GM04504 (cell line): ENCODE results near the gene TRAPPC8.
"Not testable (repeated sequence)": the region's sequence is repeated elsewhere in the genome, so short reads cannot be mapped to it uniquely, and the experiment has no call there.

Experiments
- DNase-seq: peaks from one replicate; pipeline ENCODE4 v3.0.0-alpha.2; 2012; ENCODE audit warnings: low read depth

Gene TRAPPC8, protein sequence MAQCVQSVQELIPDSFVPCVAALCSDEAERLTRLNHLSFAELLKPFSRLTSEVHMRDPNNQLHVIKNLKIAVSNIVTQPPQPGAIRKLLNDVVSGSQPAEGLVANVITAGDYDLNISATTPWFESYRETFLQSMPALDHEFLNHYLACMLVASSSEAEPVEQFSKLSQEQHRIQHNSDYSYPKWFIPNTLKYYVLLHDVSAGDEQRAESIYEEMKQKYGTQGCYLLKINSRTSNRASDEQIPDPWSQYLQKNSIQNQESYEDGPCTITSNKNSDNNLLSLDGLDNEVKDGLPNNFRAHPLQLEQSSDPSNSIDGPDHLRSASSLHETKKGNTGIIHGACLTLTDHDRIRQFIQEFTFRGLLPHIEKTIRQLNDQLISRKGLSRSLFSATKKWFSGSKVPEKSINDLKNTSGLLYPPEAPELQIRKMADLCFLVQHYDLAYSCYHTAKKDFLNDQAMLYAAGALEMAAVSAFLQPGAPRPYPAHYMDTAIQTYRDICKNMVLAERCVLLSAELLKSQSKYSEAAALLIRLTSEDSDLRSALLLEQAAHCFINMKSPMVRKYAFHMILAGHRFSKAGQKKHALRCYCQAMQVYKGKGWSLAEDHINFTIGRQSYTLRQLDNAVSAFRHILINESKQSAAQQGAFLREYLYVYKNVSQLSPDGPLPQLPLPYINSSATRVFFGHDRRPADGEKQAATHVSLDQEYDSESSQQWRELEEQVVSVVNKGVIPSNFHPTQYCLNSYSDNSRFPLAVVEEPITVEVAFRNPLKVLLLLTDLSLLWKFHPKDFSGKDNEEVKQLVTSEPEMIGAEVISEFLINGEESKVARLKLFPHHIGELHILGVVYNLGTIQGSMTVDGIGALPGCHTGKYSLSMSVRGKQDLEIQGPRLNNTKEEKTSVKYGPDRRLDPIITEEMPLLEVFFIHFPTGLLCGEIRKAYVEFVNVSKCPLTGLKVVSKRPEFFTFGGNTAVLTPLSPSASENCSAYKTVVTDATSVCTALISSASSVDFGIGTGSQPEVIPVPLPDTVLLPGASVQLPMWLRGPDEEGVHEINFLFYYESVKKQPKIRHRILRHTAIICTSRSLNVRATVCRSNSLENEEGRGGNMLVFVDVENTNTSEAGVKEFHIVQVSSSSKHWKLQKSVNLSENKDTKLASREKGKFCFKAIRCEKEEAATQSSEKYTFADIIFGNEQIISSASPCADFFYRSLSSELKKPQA (N-terminal part only)

DNA sequence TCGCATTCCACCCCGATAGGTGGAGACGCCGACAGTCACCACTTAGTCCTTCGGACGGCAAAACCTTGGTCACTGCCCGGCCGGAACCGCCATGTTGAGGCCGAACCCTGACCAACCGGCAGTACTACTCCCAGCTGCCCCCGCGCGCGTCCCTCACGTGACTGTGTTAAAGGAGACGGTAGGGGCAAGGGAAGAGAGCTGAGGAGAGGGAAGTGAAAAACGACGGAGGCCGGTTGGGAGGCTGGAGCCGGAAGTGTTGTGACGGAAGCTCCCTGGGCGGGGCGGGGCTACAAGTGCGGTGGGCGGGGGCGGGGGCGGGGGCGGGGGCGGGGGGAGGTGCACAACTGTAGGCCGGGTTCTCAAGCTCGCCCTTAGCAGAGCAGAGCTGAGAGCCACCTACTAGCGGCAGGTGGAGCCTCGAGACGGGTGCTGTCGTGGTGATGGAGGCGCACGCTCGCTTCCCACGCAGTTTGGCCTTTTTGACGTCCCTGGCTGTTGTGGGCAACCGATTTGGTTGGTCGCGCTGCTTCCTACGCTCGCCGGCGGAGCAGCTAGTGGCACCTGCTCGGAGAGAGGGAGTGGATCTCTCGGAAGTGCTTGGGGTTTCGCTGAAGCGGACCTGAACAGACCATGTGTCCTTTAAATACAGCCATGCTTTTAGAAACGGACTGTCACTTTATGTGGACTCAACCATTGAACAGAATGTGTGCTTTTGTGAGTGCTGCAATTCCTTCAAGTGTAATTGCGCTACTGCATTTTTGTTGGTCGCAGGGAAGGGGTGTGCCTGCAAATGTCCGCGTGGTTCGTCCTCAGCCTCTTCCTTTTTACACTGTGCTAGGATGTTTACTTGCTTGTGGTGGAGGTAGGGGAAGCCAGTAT lies at the start of gene TRAPPC8:
TRAPPC8 (minus strand) TSS at position 130 of the 879 bp plus-strand sequence. CDS start 364 bp downstream, outside the sequence.
- peak; percentile 96 for DNase-seq

DNA sequence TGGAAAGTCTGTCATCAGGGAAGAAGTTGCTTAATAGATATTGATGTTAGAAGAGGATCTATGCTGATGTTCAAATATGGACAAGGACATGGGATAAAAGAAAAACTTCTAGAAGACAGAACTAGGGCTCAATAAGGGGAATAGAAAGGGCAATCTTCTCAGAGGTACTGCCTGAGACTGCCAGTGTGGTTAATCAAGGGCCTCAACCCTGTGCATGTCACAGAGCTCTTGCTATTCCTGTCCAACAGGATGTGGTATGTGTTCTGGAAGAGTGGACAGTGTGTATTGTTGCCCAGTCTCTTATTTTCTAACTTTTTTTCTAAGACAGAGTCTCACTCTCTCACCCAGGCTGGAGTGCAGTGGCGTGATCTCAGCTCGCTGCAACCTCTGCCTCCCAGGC lies 47.9 kb upstream of the TRAPPC8 start:
- no peak for DNase-seq

DNA sequence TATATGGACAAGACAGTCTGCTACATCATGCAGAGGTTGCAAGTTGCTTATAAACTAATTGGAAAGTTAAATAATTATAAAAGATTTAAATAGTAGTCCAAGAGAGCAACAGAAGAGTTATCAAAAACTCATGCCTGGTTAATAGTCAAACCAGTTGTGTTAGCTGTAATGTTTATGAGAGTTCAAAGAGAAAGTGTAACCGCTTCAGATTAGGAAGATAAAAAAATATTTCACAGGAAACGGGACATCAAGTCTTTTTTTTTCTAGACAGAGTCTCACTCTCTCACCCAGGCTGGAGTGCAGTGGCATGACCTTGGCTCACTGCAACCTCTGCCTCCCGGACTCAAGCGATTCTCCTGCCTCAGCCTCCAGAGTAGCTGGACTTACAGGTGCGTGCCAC lies 41.0 kb upstream of the TRAPPC8 start:
- no peak for DNase-seq

DNA sequence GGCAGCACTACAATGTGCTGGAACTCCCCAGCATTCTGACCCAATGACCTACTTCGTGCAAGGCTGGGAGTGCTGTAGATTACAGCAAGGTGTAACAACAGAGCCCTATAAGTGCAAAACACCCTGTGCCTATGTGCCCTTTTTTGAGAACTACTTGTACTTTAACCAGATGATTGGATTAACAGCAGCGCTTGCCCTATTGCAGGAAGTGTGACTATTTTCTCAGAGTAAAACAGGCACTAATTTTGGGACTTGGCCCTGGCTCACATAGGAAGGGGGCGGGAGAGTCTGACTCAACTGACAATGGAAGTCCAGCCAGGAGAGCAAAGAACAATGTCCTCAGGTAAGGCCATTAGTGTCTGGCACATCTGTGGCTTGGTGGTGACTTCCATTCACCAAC lies 40.1 kb upstream of the TRAPPC8 start:
- no peak for DNase-seq

DNA sequence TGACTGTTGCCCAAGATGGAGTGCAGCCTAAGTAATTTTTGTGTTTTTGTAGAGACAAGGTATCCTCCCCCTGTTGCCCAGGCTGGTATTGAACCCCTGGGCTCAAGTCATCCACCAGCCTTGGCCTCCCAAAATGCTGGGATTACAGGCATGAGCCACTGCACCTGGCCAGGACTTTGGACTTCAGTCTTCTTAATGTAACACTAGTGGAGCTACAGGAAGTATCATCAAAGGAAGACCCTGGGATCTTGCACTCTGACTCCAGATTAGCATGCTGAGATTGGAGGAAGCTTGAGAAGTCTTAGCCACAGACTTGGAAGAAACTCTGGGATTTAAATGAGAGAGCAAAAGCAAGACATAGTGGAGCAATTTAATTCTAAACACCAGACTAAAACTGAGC lies 37.9 kb upstream of the TRAPPC8 start:
- no peak for DNase-seq

DNA sequence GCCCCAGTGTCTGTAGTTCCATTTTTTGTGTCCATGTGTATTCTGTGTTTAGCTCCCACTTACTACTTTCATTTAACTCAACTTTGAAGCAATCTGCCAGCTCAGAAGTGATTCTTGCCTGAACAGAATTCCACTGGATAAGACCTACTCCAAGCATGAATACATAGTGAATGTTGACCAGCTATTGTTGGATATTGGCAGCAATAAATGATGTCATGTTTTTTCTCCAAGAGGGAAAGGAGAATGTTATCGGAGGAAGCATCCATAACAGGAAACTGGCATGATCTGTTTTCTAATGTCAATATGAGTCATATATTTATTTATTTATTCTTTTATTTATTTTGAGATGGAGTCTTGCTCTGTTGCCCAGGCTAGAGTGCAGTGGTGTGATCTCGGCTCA lies 36.8 kb upstream of the TRAPPC8 start:
- DNase-seq: no peak

DNA sequence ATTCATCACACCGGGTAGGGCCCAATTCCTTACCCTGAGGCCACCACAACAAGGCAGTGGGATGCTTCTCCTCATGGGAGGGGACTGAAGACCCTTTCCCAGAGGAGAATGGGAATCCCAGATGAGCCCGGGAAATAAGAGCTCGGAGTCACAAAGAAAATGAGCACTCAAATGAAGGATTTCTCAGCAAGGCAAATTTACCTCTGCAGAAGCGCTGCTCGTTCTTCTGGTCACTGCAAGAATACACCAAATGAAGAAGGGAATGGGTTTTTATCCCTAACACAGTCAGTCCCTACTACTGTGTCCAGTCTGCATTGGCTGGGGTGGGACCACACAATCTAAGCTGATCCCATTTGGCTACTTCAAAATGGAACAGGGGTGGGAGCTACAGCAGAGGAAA lies 35.7 kb upstream of the TRAPPC8 start:
- DNase-seq: no peak

DNA sequence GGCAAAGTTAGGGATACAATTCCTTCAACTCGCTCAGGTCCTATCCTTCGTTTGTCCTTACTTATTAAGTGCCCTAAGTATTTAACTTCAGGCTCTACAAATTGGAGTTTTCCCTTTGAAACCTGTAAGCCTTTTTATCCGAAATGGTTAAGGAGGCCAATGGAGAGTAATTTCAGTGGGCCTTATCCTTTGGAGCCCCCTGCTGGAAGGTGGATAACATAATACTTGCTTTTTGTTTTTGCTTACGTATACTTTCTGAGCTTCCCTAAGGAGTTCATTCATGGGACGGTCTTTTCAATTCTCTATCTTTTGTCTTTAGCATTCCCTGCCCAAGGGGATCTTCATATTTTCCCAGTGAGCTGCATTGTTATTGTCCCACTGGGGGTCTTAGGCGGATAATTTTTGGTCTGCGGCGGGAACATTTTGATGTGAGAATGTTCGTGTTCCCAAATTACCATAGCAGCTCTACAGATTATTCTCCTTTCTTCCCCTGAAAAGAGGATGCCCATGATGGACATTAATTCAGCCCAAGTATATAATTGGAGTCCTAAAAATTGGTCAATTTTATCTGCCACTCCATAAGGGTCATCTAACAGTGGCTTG lies 34.4 kb upstream of the TRAPPC8 start:
- peak; percentile 16 for DNase-seq

DNA sequence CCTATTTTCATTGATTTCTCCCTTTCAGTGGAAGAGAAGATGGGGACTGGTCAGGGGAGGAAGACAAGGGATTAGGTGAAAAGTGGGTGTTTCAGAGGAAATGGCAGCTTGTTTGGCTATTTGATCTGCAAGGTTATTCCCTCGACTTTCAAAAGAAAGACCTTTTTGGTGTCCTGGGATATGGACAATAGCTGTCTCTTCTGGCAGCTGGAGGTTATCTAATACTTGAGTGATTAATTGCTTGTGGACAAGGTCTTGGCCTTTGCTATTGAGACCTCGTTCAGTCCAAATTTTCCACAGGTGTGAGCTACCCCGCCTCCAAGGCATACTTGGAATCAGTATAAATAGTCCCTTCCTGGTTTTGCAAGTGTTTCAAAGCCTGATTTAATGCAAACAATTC lies 33.3 kb upstream of the TRAPPC8 start:
- DNase-seq: no peak

DNA sequence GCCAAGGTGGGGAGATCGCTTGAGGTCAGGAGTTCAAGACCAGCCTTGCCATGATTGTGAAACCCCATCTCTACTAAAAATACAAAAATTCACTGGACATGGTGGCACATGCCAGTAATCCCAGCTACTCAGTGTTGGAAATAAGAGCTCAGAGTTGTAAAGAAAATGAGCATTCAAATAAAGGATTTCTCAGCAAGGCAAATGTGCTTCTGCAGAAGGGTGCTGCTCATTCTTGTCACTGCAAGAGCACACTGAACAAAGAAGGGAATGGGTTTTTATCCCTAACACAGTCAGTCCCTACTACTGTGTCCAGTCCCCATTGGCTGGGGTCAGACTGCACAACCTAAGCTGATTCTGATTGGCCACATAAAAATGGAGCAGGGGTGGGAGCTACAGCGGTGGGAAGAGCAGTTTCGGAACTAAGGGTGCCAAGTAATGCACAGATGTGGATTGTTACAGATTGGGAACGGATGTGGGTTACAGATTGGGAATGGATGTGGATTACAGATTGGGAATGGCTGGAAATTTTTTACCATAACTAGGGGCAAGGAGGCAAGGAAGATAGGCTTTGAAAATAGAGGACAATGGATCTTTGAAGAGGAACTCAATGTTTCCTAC lies 31.1 kb upstream of the TRAPPC8 start:
- no peak for DNase-seq

DNA sequence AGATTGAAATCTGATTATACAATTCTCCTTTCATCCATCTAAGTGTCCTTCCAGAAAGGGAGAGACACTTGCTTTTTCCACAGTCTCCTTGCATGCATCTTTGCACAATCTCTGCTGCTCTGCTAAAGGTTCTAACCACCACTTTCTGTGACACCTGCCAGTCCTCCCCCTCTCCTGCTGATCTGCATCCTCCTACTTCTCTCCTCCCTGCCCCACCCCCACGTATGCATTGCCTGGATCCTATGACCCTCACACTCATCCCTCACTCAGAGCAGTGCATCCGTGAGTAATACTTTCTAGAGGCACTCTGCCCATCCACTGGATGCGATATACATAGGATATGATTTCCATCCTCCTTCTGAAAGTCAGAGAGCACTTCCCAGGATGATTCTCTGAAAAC lies 27.7 kb upstream of the TRAPPC8 start:
- DNase-seq: no peak

DNA sequence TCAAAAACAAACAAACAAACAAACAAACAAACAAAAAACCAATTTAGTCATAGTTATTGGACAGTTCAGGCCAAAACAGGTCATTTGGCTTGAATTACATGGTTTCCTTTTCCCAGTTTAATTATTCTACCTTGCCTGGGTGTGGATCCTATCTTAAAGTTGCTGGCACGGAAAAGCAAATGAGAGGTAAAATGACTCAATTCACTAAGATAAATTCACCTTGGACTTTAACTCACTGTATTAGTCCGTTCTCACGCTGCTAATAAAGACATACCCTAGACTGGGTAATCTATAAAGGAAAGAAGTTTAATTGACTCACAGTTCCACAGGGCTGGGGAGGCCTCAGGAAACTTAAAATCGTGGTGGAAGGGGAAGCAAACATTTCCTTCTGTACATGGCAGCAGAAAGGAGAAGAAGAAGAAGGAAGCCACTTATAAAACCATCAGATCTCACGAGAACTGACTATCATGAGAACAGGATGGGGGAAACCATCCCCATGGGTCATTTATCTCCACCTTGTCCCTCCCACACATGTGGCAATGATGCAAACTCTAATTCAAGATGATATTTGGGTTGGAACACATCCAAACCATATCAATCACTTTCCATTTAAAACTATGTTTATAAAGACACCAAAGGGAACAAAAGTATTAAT lies 22.5 kb upstream of the TRAPPC8 start:
- DNase-seq: no peak

DNA sequence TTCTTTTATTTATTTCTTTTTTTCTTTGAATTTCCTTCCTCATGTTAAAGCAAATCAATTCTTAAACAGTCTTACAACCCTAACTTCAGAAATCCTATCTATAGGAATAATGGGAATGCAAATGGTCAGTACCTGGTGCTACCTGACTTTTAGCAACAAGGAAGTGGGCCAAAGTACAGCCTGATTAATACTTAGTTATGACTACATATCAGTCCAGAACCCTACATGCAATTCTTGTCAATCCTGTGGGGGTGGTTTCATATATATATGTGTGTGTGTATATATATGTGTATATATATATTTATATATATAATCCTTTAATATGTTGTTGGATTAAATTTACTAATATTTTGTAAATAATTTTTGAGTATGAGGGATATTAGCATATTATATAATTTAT lies 14.8 kb upstream of the TRAPPC8 start:
- DNase-seq: no peak

DNA sequence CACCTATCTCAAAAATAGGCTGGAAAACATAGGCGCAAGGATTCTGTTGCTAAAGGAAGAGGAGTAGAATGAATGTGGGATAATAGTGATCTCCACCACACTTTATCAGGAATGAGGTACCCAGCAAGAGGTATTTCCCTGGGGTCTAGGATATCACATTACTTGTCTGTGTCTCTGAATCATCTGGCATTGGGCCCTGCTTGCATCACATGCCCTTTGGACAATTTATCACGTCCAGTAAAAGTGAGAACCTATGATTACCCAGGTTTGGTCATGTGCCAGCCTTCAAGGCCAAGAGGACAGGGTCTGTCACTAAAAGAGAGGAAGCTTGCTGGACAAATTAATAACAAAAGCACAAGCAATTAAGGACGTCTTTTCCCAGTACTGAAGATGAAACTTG lies 11.4 kb upstream of the TRAPPC8 start:
- DNase-seq: peak; percentile 3

DNA sequence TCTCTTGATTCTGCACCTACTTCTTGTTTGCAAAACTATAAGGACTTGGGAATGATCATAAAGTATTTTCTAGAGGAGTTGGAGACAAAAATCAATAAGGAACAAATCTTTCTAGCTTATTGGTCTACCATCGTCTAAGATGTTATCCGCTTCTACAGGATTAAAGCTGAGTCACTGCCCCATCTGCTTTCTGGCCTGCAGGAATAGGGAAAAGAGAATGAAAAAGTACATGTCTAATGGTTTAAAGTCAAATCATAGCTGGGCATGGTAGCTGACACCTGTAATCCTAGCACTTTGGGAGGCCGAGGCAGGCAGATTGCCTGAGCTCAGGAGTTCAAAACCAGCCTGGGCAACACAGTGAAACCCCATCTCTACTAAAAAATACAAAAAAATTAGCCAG lies 10.8 kb upstream of the TRAPPC8 start:
- not testable (repeated sequence) for DNase-seq

DNA sequence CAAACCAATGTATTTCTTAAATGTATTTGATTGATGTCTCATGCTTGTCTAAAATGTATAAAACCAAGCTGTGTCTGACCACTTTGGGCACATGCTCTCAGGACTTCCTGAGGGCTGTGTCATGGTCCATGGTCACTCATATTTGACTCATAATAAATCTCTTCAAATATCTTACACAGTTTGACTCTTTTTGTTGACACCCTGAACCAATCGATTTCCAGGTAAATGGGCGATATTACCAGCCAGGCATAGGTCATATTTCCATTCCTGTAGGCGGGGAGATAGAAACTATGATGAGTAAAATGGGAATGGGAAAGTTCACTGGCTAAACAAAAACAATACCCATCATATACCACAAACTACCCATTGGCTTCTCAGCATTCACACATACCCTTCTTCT lies 9.3 kb upstream of the TRAPPC8 start:
- DNase-seq: no peak

DNA sequence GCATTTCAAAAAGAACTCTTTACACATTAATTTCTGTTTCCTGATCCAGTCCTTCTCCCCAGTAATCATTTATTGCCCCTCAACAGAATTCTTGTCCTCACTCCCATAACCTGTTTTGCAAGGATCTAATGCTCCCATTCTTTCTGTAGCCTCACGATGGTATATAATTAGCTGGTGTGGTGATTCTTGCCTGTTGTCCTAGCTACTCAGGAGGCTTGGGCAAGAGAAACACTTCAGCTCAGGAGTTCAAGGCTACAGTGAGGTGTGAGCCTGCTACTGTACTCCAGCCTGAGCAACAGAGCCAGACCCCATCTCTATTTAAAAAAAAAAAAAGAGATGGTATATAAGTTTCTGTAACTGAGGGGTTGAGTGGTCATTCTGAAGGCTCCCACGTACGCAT lies 7.7 kb upstream of the TRAPPC8 start:
- no peak for DNase-seq

DNA sequence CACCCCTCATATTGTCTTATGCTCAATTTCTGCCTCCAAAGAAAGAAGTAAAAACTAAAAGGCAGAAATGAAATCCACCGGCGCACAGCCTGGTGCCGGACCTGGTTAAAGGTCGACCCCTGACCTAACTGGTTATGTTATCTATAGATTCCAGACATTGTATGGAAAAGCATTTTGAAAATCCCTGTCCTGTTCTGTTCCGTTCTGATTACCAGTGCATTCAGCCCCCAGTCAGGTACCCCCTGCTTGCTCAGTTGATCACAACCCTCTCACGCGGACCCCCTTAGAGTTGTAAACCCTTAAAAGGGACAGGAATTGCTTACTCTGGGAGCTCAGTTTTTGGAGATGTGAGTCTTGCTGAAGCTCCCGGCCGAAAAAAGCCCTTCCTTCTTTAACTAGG lies 5.4 kb upstream of the TRAPPC8 start:
- not testable (repeated sequence) for DNase-seq

DNA sequence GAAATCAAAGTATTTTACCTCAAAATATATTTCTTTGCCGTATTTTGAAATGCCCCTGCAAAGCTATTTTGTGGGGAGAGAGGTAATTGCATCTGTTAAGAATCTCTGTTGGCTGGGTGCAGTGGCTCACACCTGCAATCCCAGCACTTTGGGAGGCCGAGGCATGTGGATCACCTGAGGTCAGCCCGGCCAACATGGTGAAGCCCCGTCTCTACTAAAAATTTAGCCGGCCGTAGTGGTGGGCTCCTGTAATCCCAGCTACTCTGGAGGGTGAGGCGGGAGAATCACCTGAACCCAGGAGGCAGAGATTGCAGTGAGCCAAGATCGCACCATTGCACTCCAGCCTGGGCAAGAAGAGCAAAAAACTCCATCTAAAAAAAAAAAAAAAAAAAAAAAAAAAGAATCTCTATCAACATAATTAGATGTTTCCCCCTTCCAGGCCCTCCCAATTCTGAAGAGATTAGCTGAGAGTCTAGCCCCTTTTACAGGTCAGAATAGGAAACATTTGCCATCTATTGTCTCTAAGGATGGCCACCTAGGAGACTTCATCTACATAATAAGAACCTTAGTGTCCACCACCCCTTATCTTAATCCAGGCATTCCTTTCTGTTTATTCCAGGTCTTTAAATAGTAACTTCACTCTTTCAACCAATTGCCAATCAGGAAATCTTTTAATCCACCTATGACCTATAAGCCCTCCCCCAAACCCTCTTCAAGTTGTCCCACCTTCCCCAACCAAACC lies 3.5 kb upstream of the TRAPPC8 start:
- no peak for DNase-seq
